A549 (cell line): Measurements from ENCODE around the gene SPATA12.

Experiments used
- CEBPB ChIP-seq, 2 experiments: fragments of >200 bp in 1 of 2; sonication (Bioruptor Twin) in 1 of 2; formaldehyde crosslinking in 1 of 2; IDR thresholded peaks; 2 replicates each; pipeline ENCODE4 v1.6.1; 2012 to 2016
- CTCF ChIP-seq: fragments of >200 bp; sonication (Bioruptor Twin); formaldehyde crosslinking; IDR thresholded peaks from 3 replicates; pipeline ENCODE4 v1.5.1; 2016
- MAX ChIP-seq: IDR thresholded peaks from 2 replicates; pipeline ENCODE4 v1.6.1; 2012
- RFX5 ChIP-seq: fragments of 450-650 bp; IDR thresholded peaks from 2 replicates; pipeline ENCODE4 v1.7.1; 2014; ENCODE audit warnings: antibody characterized with exemption, mild to moderate bottlenecking, moderate library complexity

- TF ChIP-seq CTCF (no peak), RFX5 (no peak), CEBPB (IDR thresholded peaks at IDR 0.05) (no peak), MAX (no peak)
Observed at GRCh38 chr3:57059411-57059810, 1.1 kb upstream of the SPATA12 start.
